HUES64 (cell line): Measurements from ENCODE around the gene FZD8.

ENCODE experiments used
- H3K27ac ChIP-seq: 2 replicates; pipeline ENCODE4 v1.7.0; 2013; ENCODE audit warnings: low read depth, low read length, inconsistent platforms
- H3K27me3 ChIP-seq: 2 replicates; pipeline ENCODE4 v1.6.1; 2013; ENCODE audit warnings: mild to moderate bottlenecking, low read length; ENCODE audit not compliant: insufficient read depth
- H3K36me3 ChIP-seq: 2 replicates; pipeline ENCODE4 v1.6.1; 2013; ENCODE audit warnings: mild to moderate bottlenecking, low read length; ENCODE audit not compliant: insufficient read depth
- H3K4me1 ChIP-seq: 2 replicates; pipeline ENCODE4 v1.6.1; 2013; ENCODE audit warnings: mild to moderate bottlenecking, low read length, moderate library complexity; ENCODE audit not compliant: insufficient read depth
- H3K4me3 ChIP-seq: 2 replicates; pipeline ENCODE4 v1.5.1; 2013; ENCODE audit warnings: mild to moderate bottlenecking, low read length, moderate library complexity
- H3K9ac ChIP-seq: 2 replicates; pipeline ENCODE4 v1.6.1; 2013; ENCODE audit warnings: mild to moderate bottlenecking, low read depth, low read length
- H3K9me3 ChIP-seq: 2 replicates; pipeline ENCODE4 v1.6.1; 2013; ENCODE audit warnings: low read depth, low read length; ENCODE audit not compliant: insufficient read depth
- WGBS: fragments of 150-250, 120-280 bp; methylation state at CpG from one replicate; pipeline ENCODE4 v1.1.7; 2013; ENCODE audit warnings: missing lambda C conversion rate; 5-methylcytosine and 5-hydroxymethylcytosine counted together

FZD8 gene

GRCh38 chr10:35667270-35667889 lies 25.3 kb upstream of the FZD8 start:
- Histone ChIP-seq H3K9me3 (no peaks in the 10 kb centered on the region), H3K9ac (no peak overlapping the region), H3K4me3 (no peak overlapping the region), H3K27ac (no peak overlapping the region), H3K27me3 (no peaks in the 10 kb centered on the region), H3K36me3 (no peaks in the 10 kb centered on the region), H3K4me1 (peaks cover 31% of the 10 kb centered on the region)
- 84% methylated on average over 4 of the region's 4 CpGs for WGBS

GRCh38 chr10:35661236-35661635 lies 19.1 kb upstream of the FZD8 start:
- Histone ChIP-seq H3K9ac (no peak overlapping the region), H3K9me3 (no peaks in the 10 kb centered on the region), H3K4me3 (no peak overlapping the region), H3K36me3 (no peaks in the 10 kb centered on the region), H3K27me3 (no peaks in the 10 kb centered on the region), H3K27ac (no peak overlapping the region), H3K4me1 (peaks cover 21% of the 10 kb centered on the region; the same call in 1 of the 2 replicates)
- 96% methylated on average over 2 of the region's 2 CpGs for WGBS

GRCh38 chr10:35659456-35659855 lies 17.4 kb upstream of the FZD8 start:
- peaks cover 14% of the 10 kb centered on the region; the same call in 1 of the 2 replicates for H3K4me1 ChIP-seq
- H3K36me3 ChIP-seq = no peaks in the 10 kb centered on the region
- no peaks in the 10 kb centered on the region for H3K27me3 ChIP-seq
- H3K4me3 ChIP-seq = no peak overlapping the region
- H3K27ac ChIP-seq = no peak overlapping the region
- no peaks in the 10 kb centered on the region for H3K9me3 ChIP-seq
- no peak overlapping the region for H3K9ac ChIP-seq
- 72% methylated on average over 1 of the region's 1 CpG for WGBS

- H3K4me1 ChIP-seq = 0 out of 2 replicates have a peak, but pooled peaks cover 6% of the 10 kb centered on the region
- no peak overlapping the region for H3K27ac ChIP-seq
- WGBS = 97% methylated on average over 5 of the region's 5 CpGs
- H3K9ac ChIP-seq = no peak overlapping the region
- H3K27me3 ChIP-seq = no peaks in the 10 kb centered on the region
- H3K9me3 ChIP-seq = no peaks in the 10 kb centered on the region
- H3K36me3 ChIP-seq = no peaks in the 10 kb centered on the region
- no peak overlapping the region for H3K4me3 ChIP-seq
Observed at GRCh38 chr10:35657621-35658020, 15.5 kb upstream of the FZD8 start.

GRCh38 chr10:35652824-35653223 lies 10.7 kb upstream of the FZD8 start:
- Histone ChIP-seq H3K9ac (no peak overlapping the region), H3K4me1 (0 out of 2 replicates have a peak, but pooled peaks cover under 1% of the 10 kb centered on the region)

GRCh38 chr10:35650894-35651293 lies 8.8 kb upstream of the FZD8 start:
- 86% methylated on average over 3 of the region's 3 CpGs for WGBS
- Histone ChIP-seq H3K27ac (no peak overlapping the region), H3K27me3 (peaks cover 2% of the 10 kb centered on the region; the same call in 1 of the 2 replicates), H3K4me1 (no peaks in the 10 kb centered on the region), H3K36me3 (no peaks in the 10 kb centered on the region), H3K4me3 (no peak overlapping the region), H3K9me3 (no peaks in the 10 kb centered on the region), H3K9ac (no peak overlapping the region)

More at GRCh38 chr10:35652824-35653223, 10.7 kb upstream of the FZD8 start:
- WGBS = 95% methylated on average over 1 of the region's 2 CpGs
- H3K9me3 ChIP-seq = no peaks in the 10 kb centered on the region
- H3K36me3 ChIP-seq = no peaks in the 10 kb centered on the region
- no peak overlapping the region for H3K27ac ChIP-seq
- peaks cover 2% of the 10 kb centered on the region; the same call in 1 of the 2 replicates for H3K27me3 ChIP-seq
- H3K4me3 ChIP-seq = no peak overlapping the region

GRCh38 chr10:35644050-35644950 lies 2.2 kb upstream of the FZD8 start:
- no peaks in the 10 kb centered on the region for H3K36me3 ChIP-seq
- peaks cover 14% of the 10 kb centered on the region for H3K4me1 ChIP-seq
- no peaks in the 10 kb centered on the region for H3K9me3 ChIP-seq
- H3K4me3 ChIP-seq = peak overlapping the region; percentile 82
- peaks cover 32% of the 10 kb centered on the region for H3K27me3 ChIP-seq
- H3K27ac ChIP-seq = no peak overlapping the region
- WGBS = 9% methylated on average over 13 of the region's 13 CpGs
- H3K9ac ChIP-seq = no peak overlapping the region

- Histone ChIP-seq H3K27me3 (peaks cover 37% of the 10 kb centered on the region), H3K9ac (no peak overlapping the region), H3K27ac (peak overlapping the region; percentile 55; the same call in 1 of the 2 replicates), H3K4me1 (peaks cover 19% of the 10 kb centered on the region), H3K36me3 (no peaks in the 10 kb centered on the region), H3K9me3 (no peaks in the 10 kb centered on the region), H3K4me3 (peak overlapping the region; percentile 82)
- WGBS = under 1% methylated on average over 40 of the region's 42 CpGs
Observed at GRCh38 chr10:35643151-35644049, 1.3 kb upstream of the FZD8 start.

- Histone ChIP-seq H3K4me3 (peak overlapping the region; percentile 82), H3K4me1 (peaks cover 26% of the 10 kb centered on the region), H3K9ac (peak overlapping the region; percentile 54), H3K27ac (peak overlapping the region; percentile 72; the same call in 1 of the 2 replicates), H3K9me3 (no peaks in the 10 kb centered on the region), H3K27me3 (peaks cover 41% of the 10 kb centered on the region), H3K36me3 (no peaks in the 10 kb centered on the region)
- WGBS = under 1% methylated on average over 17 of the region's 17 CpGs
Observed at GRCh38 chr10:35642793-35643114, 658 bp upstream of the FZD8 start.

- peaks cover 34% of the 10 kb centered on the region for H3K4me1 ChIP-seq
- H3K36me3 ChIP-seq = no peaks in the 10 kb centered on the region
- H3K4me3 ChIP-seq = peak overlapping the region; percentile 82
- peak overlapping the region; percentile 79; the same call in 1 of the 2 replicates for H3K27ac ChIP-seq
- no peaks in the 10 kb centered on the region for H3K9me3 ChIP-seq
- H3K27me3 ChIP-seq = peaks cover 41% of the 10 kb centered on the region
- under 1% methylated on average over 54 of the region's 54 CpGs for WGBS
- peak overlapping the region; percentile 62 for H3K9ac ChIP-seq
Observed at GRCh38 chr10:35641676-35642034, 441 bp downstream of the FZD8 start.
